Esophagus muscularis mucosa (tissue), 4 donors: ENCODE results near the gene LDHD. TPM values are rescaled to one million over a fixed set of nuclear protein-coding genes. Genes with fewer than 3 reads are reported as not detected.

Experiments
- DNase-seq: peaks from one replicate; pipeline ENCODE4 v3.0.0-alpha.2; 2017; ENCODE audit errors: extremely low spot score
- H3K27ac ChIP-seq, 4 donors: fragments of 200-600 bp; sonication (generic); replicated peaks in 1 of 4; 1 replicate in 3 of 4; 2 replicates in 1 of 4; pipeline ENCODE4 v1.5.1; 2016 to 2019; ENCODE audit warnings: mild to moderate bottlenecking in 1 of 4
- H3K27me3 ChIP-seq, 4 donors: fragments of 200-600 bp; sonication (generic); one replicate each; pipeline versions ENCODE4 v1.5.1 to v1.6.0; 2016 to 2019
- H3K36me3 ChIP-seq, 4 donors: fragments of 200-600 bp; sonication (generic); one replicate each; pipeline ENCODE4 v1.5.1; 2016 to 2019
- H3K4me1 ChIP-seq, 4 donors: fragments of 200-600 bp; sonication (generic); one replicate each; pipeline ENCODE4 v1.5.1; 2016 to 2019
- H3K4me3 ChIP-seq, 4 donors: fragments of 200-600 bp; sonication (generic); 1 replicate in 2 of 4; 2 replicates in 2 of 4; pipeline ENCODE4 v1.5.1; 2016 to 2019; ENCODE audit warnings: mild to moderate bottlenecking in 4 of 4, moderate library complexity in 1 of 4
- H3K9me3 ChIP-seq, 4 donors: fragments of 200-600 bp; sonication (generic); 1 replicate in 3 of 4; 2 replicates in 1 of 4; pipeline ENCODE4 v1.5.1; 2016 to 2019
- CTCF ChIP-seq, 3 experiments: fragments of 200-600 bp in 2 of 3; fragments of 450-650 bp in 1 of 3; sonication (generic) in 2 of 3; IDR thresholded peaks; one replicate each; pipeline ENCODE4 v1.5.1; 2017 to 2019; ENCODE audit warnings: antibody characterized with exemption in 3 of 3, mild to moderate bottlenecking in 2 of 3, moderate library complexity in 1 of 3
- EP300 ChIP-seq: sonication (generic); formaldehyde crosslinking; IDR thresholded peaks from one replicate; pipeline ENCODE4 v1.6.1; 2017; ENCODE audit warnings: antibody characterized with exemption
- POLR2A ChIP-seq: fragments of 450-650 bp; IDR thresholded peaks from one replicate; pipeline ENCODE4 v1.6.1; 2017; ENCODE audit warnings: antibody characterized with exemption, moderate library complexity, mild to moderate bottlenecking, low read depth
- POLR2AphosphoS5 ChIP-seq, 2 donors: sonication (generic); formaldehyde crosslinking; IDR thresholded peaks; one replicate each; pipeline ENCODE4 v1.6.1; 2017; ENCODE audit warnings: antibody characterized with exemption in 2 of 2
- WGBS: methylation state at CpG from one replicate; pipeline ENCODE4 v1.1.5; 2018; 5-methylcytosine and 5-hydroxymethylcytosine counted together
- intact Hi-C: fragments of 100-400 bp; cut with DNase I; formaldehyde crosslinking; loops from one replicate; pipeline ENCODE4 v1.15.1; 2023
- total RNA-seq, 4 donors: library from RNA; depleted of rRNA; stranded (reverse); fragments of >200 nt; gene quantifications; one replicate each; pipeline versions ENCODE4 v1.1.0 to v1.2.1, GENCODE V29; 2016

Gene LDHD
- total RNA-seq, 4 donors from 2014 or later, result 6.7 to 13.2 (median 8.7) TPM

- WGBS, result 14% methylated on average over 16 of the region's 28 CpGs
- peaks cover 0 to 13% (median 6%) of the 10 kb centered on the region in 4 donors for H3K36me3 ChIP-seq
- intact Hi-C loops, result loop anchor here (1.0 kb wide), 1 partner anchor 113 kb away; no protein-coding TSS in a partner anchor
- TF ChIP-seq CTCF (IDR thresholded peaks at IDR 0.05) (peak; percentile 92 to 98 (median 96)), EP300 (no peak), POLR2AphosphoS5 (IDR thresholded peaks at IDR 0.05) (peak; percentile 43 to 63), POLR2A (no peak)
- H3K27ac ChIP-seq, result peak overlapping the region; percentile 80 to 86 (median 84)
- H3K27me3 ChIP-seq, result no peaks in the 10 kb centered on the region
- no peaks in the 10 kb centered on the region for H3K9me3 ChIP-seq
- H3K4me3 ChIP-seq, result peak overlapping the region; percentile 34 to 41 (median 37)
- DNase-seq, result peak; percentile 97
- peaks cover 71 to 89% (median 82%) of the 10 kb centered on the region in 4 donors for H3K4me1 ChIP-seq
Observed at GRCh38 chr16:75110637-75111513, 5.7 kb downstream of the LDHD start.

- no peaks in the 10 kb centered on the region for H3K27me3 ChIP-seq
- intact Hi-C loops, result loop anchor here (5.0 kb wide), 1 partner anchor 47 kb away; no protein-coding TSS in a partner anchor
- no peak for TF ChIP-seq CTCF (IDR thresholded peaks at IDR 0.05)
- TF ChIP-seq POLR2A, result no peak
- no peak for TF ChIP-seq EP300
- TF ChIP-seq POLR2AphosphoS5 (IDR thresholded peaks at IDR 0.05), result no peak
- peak overlapping the region; percentile 80 to 86 (median 84) for H3K27ac ChIP-seq
- 65% methylated on average over 2 of the region's 10 CpGs for WGBS
- no peak for DNase-seq
- no peak overlapping the region for H3K4me3 ChIP-seq
- no peaks in the 10 kb centered on the region for H3K9me3 ChIP-seq
- H3K4me1 ChIP-seq, result peaks cover 73 to 89% (median 83%) of the 10 kb centered on the region in 4 donors
- H3K36me3 ChIP-seq, result peaks cover 0 to 13% (median 6%) of the 10 kb centered on the region in 4 donors
Observed at GRCh38 chr16:75109732-75110243, 6.8 kb downstream of the LDHD start.

- Histone ChIP-seq H3K4me3 (no peak overlapping the region), H3K4me1 (peaks cover 77 to 94% (median 89%) of the 10 kb centered on the region in 4 donors), H3K9me3 (no peaks in the 10 kb centered on the region), H3K27ac (peak overlapping the region; percentile 80 to 86 (median 84)), H3K27me3 (no peaks in the 10 kb centered on the region), H3K36me3 (peaks cover 0 to 11% (median 4%) of the 10 kb centered on the region in 4 donors)
- DNase-seq, result peak; percentile 94
- TF ChIP-seq POLR2AphosphoS5 (IDR thresholded peaks at IDR 0.05) (peak; percentile 64 to 66), POLR2A (no peak), CTCF (IDR thresholded peaks at IDR 0.05) (no peak), EP300 (no peak)
- intact Hi-C loops, result loop anchor here (5.0 kb wide), 1 partner anchor 47 kb away; no protein-coding TSS in a partner anchor
- 58% methylated on average over 22 of the region's 27 CpGs for WGBS
Observed at GRCh38 chr16:75108792-75109731, 7.5 kb downstream of the LDHD start.

- intact Hi-C loops, result loop anchor here (5.0 kb wide), 1 partner anchor 45 kb away; no protein-coding TSS in a partner anchor
- H3K4me3 ChIP-seq, result no peak overlapping the region
- no peak for TF ChIP-seq POLR2AphosphoS5 (IDR thresholded peaks at IDR 0.05)
- TF ChIP-seq CTCF (IDR thresholded peaks at IDR 0.05), result no peak
- no peak for TF ChIP-seq EP300
- TF ChIP-seq POLR2A, result no peak
- no peaks in the 10 kb centered on the region for H3K27me3 ChIP-seq
- no peaks in the 10 kb centered on the region for H3K9me3 ChIP-seq
- H3K36me3 ChIP-seq, result peaks cover 0 to 5% (median 2%) of the 10 kb centered on the region in 4 donors
- peaks cover 77 to 83% (median 83%) of the 10 kb centered on the region in 4 donors for H3K4me1 ChIP-seq
- 79% methylated on average over 9 of the region's 10 CpGs for WGBS
- DNase-seq, result no peak
- peak overlapping the region; percentile 80 to 86 (median 84) for H3K27ac ChIP-seq
Observed at GRCh38 chr16:75107505-75107904, 9.1 kb downstream of the LDHD start.
